HG03565 (cell line): Measurements from ENCODE around the gene OR52E5.

Source experiments
- ATAC-seq: cut with Tn5 transposase; IDR thresholded peaks from one replicate; pipeline ENCODE4 v1.9.1; 2021; ENCODE audit warnings: mild to moderate bottlenecking, moderate library complexity; ENCODE audit not compliant: unreplicated experiment

OR52E5 gene

DNA sequence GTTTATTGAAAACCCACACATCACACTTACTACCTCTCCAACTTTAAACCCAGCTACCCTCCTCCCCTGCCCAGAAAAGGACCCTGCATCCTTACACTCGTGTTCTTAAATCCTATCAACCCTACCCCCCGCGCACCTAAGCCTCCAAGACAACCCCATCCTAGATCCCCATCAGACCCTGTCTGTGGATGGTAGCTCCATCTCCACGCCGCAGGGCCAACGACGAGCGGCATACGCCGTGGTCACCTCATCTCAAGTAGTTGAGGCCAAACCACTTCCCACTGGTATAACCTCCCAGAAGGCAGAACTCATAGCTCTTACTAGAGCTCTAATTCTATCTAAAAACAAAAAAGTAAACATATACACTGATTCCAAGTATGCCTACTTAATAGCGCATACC is 39.7 kb downstream of the OR52E5 start:
- ATAC-seq = no peak

GRCh38 chr11:5933116-5933515 is 40.1 kb downstream of the OR52E5 start:
- no peak for ATAC-seq

DNA sequence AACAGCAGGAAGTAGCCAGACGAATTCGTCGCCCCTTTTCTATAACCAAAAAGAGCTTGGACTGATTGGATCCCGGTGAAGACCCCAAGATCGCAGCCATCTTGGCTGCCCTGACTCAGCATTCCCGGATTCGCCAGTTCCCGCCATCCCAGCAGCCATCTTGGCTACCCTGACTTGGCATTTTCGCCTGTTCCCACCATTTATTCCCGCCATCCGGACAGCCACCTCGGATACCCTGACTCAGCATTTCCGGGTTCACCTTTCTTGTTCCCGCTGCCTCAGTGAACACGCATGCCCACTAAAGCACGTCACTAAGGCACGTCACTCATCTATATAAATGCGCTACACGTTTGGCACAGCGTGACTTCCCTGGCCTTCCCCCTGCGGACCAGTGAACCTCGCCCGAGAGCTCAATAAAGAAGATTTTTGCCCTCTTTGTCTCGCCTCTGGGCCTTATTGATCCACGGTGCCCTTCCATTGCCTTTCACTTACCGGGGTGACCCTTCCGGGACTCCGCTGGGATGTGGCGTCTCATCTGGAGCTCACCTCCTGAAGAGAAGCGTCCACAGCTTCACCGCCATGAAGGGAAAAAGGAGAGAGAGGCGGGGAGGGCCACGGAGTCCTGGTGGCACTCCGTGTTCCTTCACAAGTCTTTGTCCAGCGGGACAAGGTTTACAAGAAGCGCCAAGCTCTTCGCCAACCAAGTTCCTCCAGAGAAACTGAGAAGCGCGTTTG is 45.0 kb downstream of the OR52E5 start:
- ATAC-seq = no peak

GRCh38 chr11:5938603-5938965 is 45.6 kb downstream of the OR52E5 start:
- no peak for ATAC-seq

DNA sequence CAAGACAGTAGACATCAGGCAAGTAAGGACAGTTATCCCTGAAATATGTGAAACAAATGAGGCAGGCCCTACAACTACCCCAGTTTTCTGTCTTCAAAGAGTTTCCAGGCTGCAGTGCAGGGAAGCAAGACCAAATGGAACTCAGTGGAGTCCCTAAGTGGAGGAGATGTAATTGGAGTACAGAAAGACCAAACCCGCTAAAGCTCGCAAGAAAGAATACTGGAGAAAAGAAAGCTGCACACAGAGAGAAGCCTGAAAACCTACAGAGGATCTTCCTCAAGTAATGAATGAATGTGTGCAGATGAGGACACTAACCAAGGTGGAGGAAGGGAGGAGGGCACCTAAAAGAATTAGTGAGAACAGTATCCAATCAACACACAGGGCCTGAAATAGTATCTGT is 47.7 kb downstream of the OR52E5 start:
- no peak for ATAC-seq

DNA sequence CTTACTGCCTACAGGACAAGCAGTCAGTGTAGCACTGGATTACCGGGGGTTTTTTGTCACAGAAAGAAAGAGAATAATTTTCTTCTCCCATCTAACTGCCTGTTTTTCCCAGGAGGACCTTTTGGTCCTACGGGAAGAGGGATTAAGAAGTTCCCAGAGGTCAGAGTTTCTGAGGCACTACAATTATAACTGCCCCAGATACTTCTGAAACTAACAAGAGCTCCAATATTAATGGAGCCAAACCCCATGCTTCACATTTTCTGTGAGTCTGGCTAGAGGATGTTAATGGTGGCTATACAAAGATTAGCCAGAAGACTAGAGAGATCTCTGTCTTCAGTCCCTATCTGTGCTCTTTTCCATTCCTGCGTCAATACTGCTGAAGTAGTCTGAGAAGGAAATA is 48.9 kb downstream of the OR52E5 start, which contains the start of gene OR56A3:
TSS of gene OR56A3 (plus strand) at position 301 of the 400 bp plus-strand sequence. CDS start 5,096 bp downstream, outside the sequence.
- no peak for ATAC-seq
